ENCODE measurements around the gene UBA7.
"Not testable (repeated sequence)": the region's sequence is repeated elsewhere in the genome, so short reads cannot be mapped to it uniquely, and the experiment has no call there.

UBA7 gene

GRCh38 chr3:49813497-49814174 is at the start of gene UBA7:
Gene UBA7 (minus strand): TSS chr3:49813953. CDS start chr3:49813787, 166 bp downstream.
- DNase-seq (ENCODE audit: extremely low read depth in 1 of 2, low read depth in 1 of 2): no peak

GRCh38 chr3:49859576-49860305 is 46.0 kb upstream of the UBA7 start:
- no peak for DNase-seq (ENCODE audit: extremely low read depth in 1 of 2, low read depth in 1 of 2)

- DNase-seq (ENCODE audit: extremely low read depth in 1 of 2, low read depth in 1 of 2): peak; percentile 86 to 90
Measured at GRCh38 chr3:49856181-49857005, 42.6 kb upstream of the UBA7 start, which contains the start of gene TRAIP. Gene TRAIP (minus strand): TSS chr3:49856564. CDS start chr3:49856453, 111 bp downstream.

GRCh38 chr3:49855662-49856061 is 41.9 kb upstream of the UBA7 start:
- no peak for DNase-seq (ENCODE audit: extremely low read depth in 1 of 2, low read depth in 1 of 2)

GRCh38 chr3:49845694-49846093 is 31.9 kb upstream of the UBA7 start:
- DNase-seq (ENCODE audit: extremely low read depth in 1 of 2, low read depth in 1 of 2): no peak

- DNase-seq (ENCODE audit: extremely low read depth in 1 of 2, low read depth in 1 of 2): no peak
Measured at GRCh38 chr3:49844464-49845183, 30.9 kb upstream of the UBA7 start.

GRCh38 chr3:49842843-49843517 is 29.2 kb upstream of the UBA7 start:
- DNase-seq (ENCODE audit: extremely low read depth in 1 of 2, low read depth in 1 of 2): no peak

- no peak for DNase-seq (ENCODE audit: extremely low read depth in 1 of 2, low read depth in 1 of 2)
Measured at GRCh38 chr3:49841806-49842205, 28.1 kb upstream of the UBA7 start.

- no peak for DNase-seq (ENCODE audit: extremely low read depth in 1 of 2, low read depth in 1 of 2)
Measured at GRCh38 chr3:49841126-49841696, 27.5 kb upstream of the UBA7 start.

- DNase-seq (ENCODE audit: extremely low read depth in 1 of 2, low read depth in 1 of 2): no peak
Measured at GRCh38 chr3:49840388-49840787, 26.6 kb upstream of the UBA7 start.

GRCh38 chr3:49839193-49839809 is 25.5 kb upstream of the UBA7 start:
- peak; percentile 33 to 60 for DNase-seq (ENCODE audit: extremely low read depth in 1 of 2, low read depth in 1 of 2)

- no peak for DNase-seq (ENCODE audit: extremely low read depth in 1 of 2, low read depth in 1 of 2)
Measured at GRCh38 chr3:49831341-49831740, 17.6 kb upstream of the UBA7 start.

- DNase-seq (ENCODE audit: extremely low read depth in 1 of 2, low read depth in 1 of 2): no peak
Measured at GRCh38 chr3:49826016-49826415, 12.3 kb upstream of the UBA7 start.

- not testable (repeated sequence) for DNase-seq (ENCODE audit: extremely low read depth in 1 of 2, low read depth in 1 of 2)
Measured at GRCh38 chr3:49823131-49823530, 9.4 kb upstream of the UBA7 start.

- DNase-seq (ENCODE audit: extremely low read depth in 1 of 2, low read depth in 1 of 2): no peak
Measured at GRCh38 chr3:49812916-49813496, 747 bp downstream of the UBA7 start.

- no peak for DNase-seq (ENCODE audit: extremely low read depth in 1 of 2, low read depth in 1 of 2)
Measured at GRCh38 chr3:49807431-49808114, 6.2 kb downstream of the UBA7 start.

- DNase-seq (ENCODE audit: extremely low read depth in 1 of 2, low read depth in 1 of 2): no peak
Measured at GRCh38 chr3:49806850-49807249, 6.9 kb downstream of the UBA7 start.

GRCh38 chr3:49805897-49806701 is 7.7 kb downstream of the UBA7 start:
- no peak for DNase-seq (ENCODE audit: extremely low read depth in 1 of 2, low read depth in 1 of 2)
